Measurements from ENCODE around the gene RAD51D.

Gene RAD51D

DNA sequence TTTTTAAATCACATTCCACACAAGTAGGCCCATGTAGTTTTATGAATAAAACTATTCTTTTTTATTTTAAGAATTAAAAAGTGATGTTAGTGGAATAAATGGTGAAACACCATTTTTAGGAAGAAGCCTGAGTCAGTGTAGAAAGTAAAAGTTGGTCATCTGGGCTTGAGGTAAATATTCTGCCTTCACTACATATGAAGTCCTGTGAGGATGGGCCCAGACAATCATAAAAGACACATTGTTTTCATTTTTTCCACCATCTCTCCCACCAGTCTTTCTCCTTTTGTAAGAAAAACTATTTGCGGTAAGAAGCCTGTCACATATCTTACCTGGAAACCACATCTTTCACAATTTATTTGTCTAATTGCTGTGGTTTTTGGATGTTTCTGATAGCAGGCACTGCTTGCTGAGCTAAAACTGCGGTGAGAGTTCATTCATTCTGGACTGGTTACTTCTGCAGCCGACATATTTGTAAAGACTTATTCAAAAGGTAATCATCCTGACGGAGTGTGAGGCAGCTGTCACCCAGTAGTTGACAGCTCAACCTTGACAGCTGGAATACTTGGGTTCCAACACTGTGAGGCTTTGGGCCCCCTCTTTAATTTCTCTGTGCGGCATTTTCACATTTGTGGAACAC, 45.6 kb downstream of the RAD51D start:
- Histone ChIP-seq H2BK120ac (ENCODE audit: low read depth, low read length) (no peak overlapping the region), H3K4me3 (ENCODE audit: insufficient read depth in 1 of 2, low read depth in 1 of 2, low read length in 2 of 2) (no peak overlapping the region), H3K4me2 (ENCODE audit: low read length, poor library complexity, severe bottlenecking) (no peak overlapping the region), H2BK12ac (ENCODE audit: low read length in 2 of 2) (no peak overlapping the region), H2AFZ (ENCODE audit: low read depth, low read length) (no peak overlapping the region), H3K9me3 (ENCODE audit: control insufficient read depth, low read length) (no peaks in the 10 kb centered on the region), H3K4me1 (ENCODE audit: control insufficient read depth, insufficient read depth, low read depth, low read length) (peaks cover 10% of the 10 kb centered on the region), H3K23ac (ENCODE audit: low read length in 2 of 2) (no peak overlapping the region), H3K36me3 (ENCODE audit: control insufficient read depth in 1 of 2, insufficient read depth in 2 of 2, low read depth in 1 of 2, low read length in 2 of 2) (peaks cover 0 to 4% of the 10 kb centered on the region in 2 experiments), H2AK5ac (ENCODE audit: low read length, severe bottlenecking) (peak overlapping the region; percentile 97), H2BK5ac (ENCODE audit: low read depth, low read length, poor library complexity, severe bottlenecking) (no peak overlapping the region), H3K18ac (ENCODE audit: low read depth in 1 of 2, low read length in 2 of 2) (no peak overlapping the region), H3K9ac (ENCODE audit: low read length) (no peak overlapping the region), H3K14ac (ENCODE audit: low read length in 2 of 2) (no peak overlapping the region), H3K27me3 (ENCODE audit: control insufficient read depth in 1 of 2, insufficient read depth in 1 of 2, low read length in 2 of 2) (no peaks in the 10 kb centered on the region), H3K27ac (ENCODE audit: low read length, poor library complexity, severe bottlenecking) (peak overlapping the region; percentile 66), H2BK15ac (ENCODE audit: low read depth, poor library complexity, severe bottlenecking) (no peak overlapping the region), H4K91ac (ENCODE audit: low read length) (no peak overlapping the region), H3K79me1 (replicated peaks; ENCODE audit: low read length, poor library complexity, severe bottlenecking) (no peaks in the 10 kb centered on the region), H4K8ac (ENCODE audit: low read length) (no peak overlapping the region), H3K4ac (ENCODE audit: low read depth in 1 of 2, low read length in 2 of 2) (no peak overlapping the region)
- no peak for DNase-seq
- 94% methylated on average over 3 of the region's 5 CpGs for WGBS

DNA sequence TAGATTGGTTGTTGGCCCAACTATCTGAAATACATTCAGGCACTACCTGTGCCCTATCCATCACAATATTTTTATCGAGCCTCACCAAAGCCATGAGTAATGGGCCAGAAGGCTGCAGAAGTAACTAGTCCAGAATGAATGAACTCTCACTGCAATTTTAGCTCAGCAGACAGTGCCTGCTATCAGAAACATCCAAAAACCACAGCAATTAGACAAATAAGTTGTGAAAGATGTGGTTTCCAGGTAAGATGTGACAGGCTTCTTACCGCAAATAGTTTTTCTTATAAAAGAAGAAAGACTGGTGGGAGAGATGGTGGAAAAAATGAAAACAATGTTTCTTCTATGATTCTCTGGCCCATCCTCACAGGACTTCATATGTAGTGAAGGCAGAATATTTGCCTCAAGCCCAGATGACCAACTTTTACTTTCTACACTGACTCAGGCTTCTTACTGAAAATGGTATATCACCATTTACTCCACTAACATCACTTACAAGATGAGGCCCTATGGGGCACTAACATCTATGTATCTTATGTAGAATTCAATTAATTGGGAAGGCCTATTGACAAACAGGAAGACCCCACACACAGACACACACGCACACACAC, 46.4 kb downstream of the RAD51D start:
- no peak overlapping the region for H3K4ac ChIP-seq (ENCODE audit: low read depth in 1 of 2, low read length in 2 of 2)
- no peak overlapping the region for H4K8ac ChIP-seq (ENCODE audit: low read length)
- no peak overlapping the region for H2BK15ac ChIP-seq (ENCODE audit: low read depth, poor library complexity, severe bottlenecking)
- H4K91ac ChIP-seq (ENCODE audit: low read length): no peak overlapping the region
- DNase-seq: no peak
- no peaks in the 10 kb centered on the region for H3K9me3 ChIP-seq (ENCODE audit: control insufficient read depth, low read length)
- H3K36me3 ChIP-seq (ENCODE audit: control insufficient read depth in 1 of 2, insufficient read depth in 2 of 2, low read depth in 1 of 2, low read length in 2 of 2): peaks cover 0 to 4% of the 10 kb centered on the region in 2 experiments
- no peak overlapping the region for H3K4me3 ChIP-seq (ENCODE audit: insufficient read depth in 1 of 2, low read depth in 1 of 2, low read length in 2 of 2)
- no peak overlapping the region for H3K18ac ChIP-seq (ENCODE audit: low read depth in 1 of 2, low read length in 2 of 2)
- no peak overlapping the region for H2BK12ac ChIP-seq (ENCODE audit: low read length in 2 of 2)
- 97% methylated on average over 2 of the region's 3 CpGs for WGBS
- peaks cover 12% of the 10 kb centered on the region for H3K4me1 ChIP-seq (ENCODE audit: control insufficient read depth, insufficient read depth, low read depth, low read length)
- H3K9ac ChIP-seq (ENCODE audit: low read length): no peak overlapping the region
- no peak overlapping the region for H3K14ac ChIP-seq (ENCODE audit: low read length in 2 of 2)
- H3K4me2 ChIP-seq (ENCODE audit: low read length, poor library complexity, severe bottlenecking): no peak overlapping the region
- H3K23ac ChIP-seq (ENCODE audit: low read length in 2 of 2): no peak overlapping the region
- no peaks in the 10 kb centered on the region for H3K79me1 ChIP-seq (replicated peaks; ENCODE audit: low read length, poor library complexity, severe bottlenecking)
- no peak overlapping the region for H2AFZ ChIP-seq (ENCODE audit: low read depth, low read length)
- H3K27ac ChIP-seq (ENCODE audit: low read length, poor library complexity, severe bottlenecking): no peak overlapping the region
- no peaks in the 10 kb centered on the region for H3K27me3 ChIP-seq (ENCODE audit: control insufficient read depth in 1 of 2, insufficient read depth in 1 of 2, low read length in 2 of 2)
- H2AK5ac ChIP-seq (ENCODE audit: low read length, severe bottlenecking): peak overlapping the region; percentile 20
- no peak overlapping the region for H2BK120ac ChIP-seq (ENCODE audit: low read depth, low read length)
- H2BK5ac ChIP-seq (ENCODE audit: low read depth, low read length, poor library complexity, severe bottlenecking): no peak overlapping the region

DNA sequence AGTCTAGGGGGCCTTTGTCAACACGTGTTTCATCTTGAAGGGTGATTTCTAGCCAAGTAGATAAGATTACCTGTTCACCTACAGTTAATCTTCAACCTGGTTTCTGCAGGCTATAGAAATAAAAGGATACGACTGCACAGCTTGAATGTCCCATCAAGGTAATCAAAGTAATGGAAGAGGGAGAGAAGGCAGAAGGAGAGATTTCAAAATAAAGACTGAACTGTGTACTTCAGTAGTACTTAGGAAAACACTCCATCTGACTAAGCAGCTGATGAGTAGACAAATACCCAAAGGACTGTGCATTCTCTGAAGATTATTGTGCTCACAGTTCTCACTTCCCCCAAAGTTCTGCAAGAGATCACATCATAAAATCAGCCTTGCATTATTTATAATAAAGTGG, 50.3 kb downstream of the RAD51D start:
- peak; percentile 36 for DNase-seq
- Histone ChIP-seq H3K9me3 (ENCODE audit: control insufficient read depth, low read length) (no peaks in the 10 kb centered on the region), H2BK5ac (ENCODE audit: low read depth, low read length, poor library complexity, severe bottlenecking) (no peak overlapping the region), H4K91ac (ENCODE audit: low read length) (no peak overlapping the region), H3K18ac (ENCODE audit: low read depth in 1 of 2, low read length in 2 of 2) (peak overlapping the region in 1 of 2 experiments; percentile 57), H2BK15ac (ENCODE audit: low read depth, poor library complexity, severe bottlenecking) (no peak overlapping the region), H3K9ac (ENCODE audit: low read length) (peak overlapping the region; percentile 31), H2BK12ac (ENCODE audit: low read length in 2 of 2) (no peak overlapping the region), H4K8ac (ENCODE audit: low read length) (no peak overlapping the region), H3K4ac (ENCODE audit: low read depth in 1 of 2, low read length in 2 of 2) (no peak overlapping the region), H3K79me1 (replicated peaks; ENCODE audit: low read length, poor library complexity, severe bottlenecking) (no peaks in the 10 kb centered on the region), H3K27me3 (ENCODE audit: control insufficient read depth in 1 of 2, insufficient read depth in 1 of 2, low read length in 2 of 2) (no peaks in the 10 kb centered on the region), H3K4me1 (ENCODE audit: control insufficient read depth, insufficient read depth, low read depth, low read length) (peaks cover 16% of the 10 kb centered on the region), H3K14ac (ENCODE audit: low read length in 2 of 2) (no peak overlapping the region), H3K4me3 (ENCODE audit: insufficient read depth in 1 of 2, low read depth in 1 of 2, low read length in 2 of 2) (peak overlapping the region in 1 of 2 experiments; percentile 40), H3K23ac (ENCODE audit: low read length in 2 of 2) (no peak overlapping the region), H3K27ac (ENCODE audit: low read length, poor library complexity, severe bottlenecking) (peak overlapping the region; percentile 59), H3K36me3 (ENCODE audit: control insufficient read depth in 1 of 2, insufficient read depth in 2 of 2, low read depth in 1 of 2, low read length in 2 of 2) (peaks cover 0 to 4% of the 10 kb centered on the region in 2 experiments), H2AFZ (ENCODE audit: low read depth, low read length) (no peak overlapping the region), H2AK5ac (ENCODE audit: low read length, severe bottlenecking) (peak overlapping the region; percentile 86), H3K4me2 (ENCODE audit: low read length, poor library complexity, severe bottlenecking) (no peak overlapping the region), H2BK120ac (ENCODE audit: low read depth, low read length) (no peak overlapping the region)
- 86% methylated on average over 2 of the region's 2 CpGs for WGBS

DNA sequence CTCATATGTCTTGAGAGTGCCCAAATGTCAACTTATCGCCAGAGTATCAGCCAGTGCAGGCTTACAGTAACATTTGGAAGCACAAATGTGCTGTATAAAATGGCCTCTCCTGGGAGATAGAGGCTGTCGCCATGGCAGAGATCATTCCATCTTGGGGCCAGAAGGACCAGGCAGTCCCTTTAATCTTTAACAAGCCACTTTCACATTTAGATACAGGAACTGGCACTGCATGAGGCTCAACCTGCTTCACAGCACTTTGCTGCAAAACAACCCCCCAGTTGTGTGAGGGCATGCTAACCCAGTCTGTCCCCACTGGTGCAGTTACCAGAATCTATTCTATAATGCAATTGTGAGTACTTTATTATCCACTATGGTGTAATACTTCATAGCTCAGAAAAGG, 51.4 kb downstream of the RAD51D start:
- Histone ChIP-seq H4K91ac (ENCODE audit: low read length) (peak overlapping the region; percentile 27), H2BK15ac (ENCODE audit: low read depth, poor library complexity, severe bottlenecking) (no peak overlapping the region), H3K9me3 (ENCODE audit: control insufficient read depth, low read length) (no peaks in the 10 kb centered on the region), H2AFZ (ENCODE audit: low read depth, low read length) (no peak overlapping the region), H4K8ac (ENCODE audit: low read length) (peak overlapping the region; percentile 54), H2BK12ac (ENCODE audit: low read length in 2 of 2) (no peak overlapping the region), H3K14ac (ENCODE audit: low read length in 2 of 2) (no peak overlapping the region), H3K23ac (ENCODE audit: low read length in 2 of 2) (no peak overlapping the region), H3K36me3 (ENCODE audit: control insufficient read depth in 1 of 2, insufficient read depth in 2 of 2, low read depth in 1 of 2, low read length in 2 of 2) (peaks cover 0 to 4% of the 10 kb centered on the region in 2 experiments), H3K4me1 (ENCODE audit: control insufficient read depth, insufficient read depth, low read depth, low read length) (peaks cover 16% of the 10 kb centered on the region), H3K27ac (ENCODE audit: low read length, poor library complexity, severe bottlenecking) (peak overlapping the region; percentile 59), H3K4ac (ENCODE audit: low read depth in 1 of 2, low read length in 2 of 2) (no peak overlapping the region), H3K79me1 (replicated peaks; ENCODE audit: low read length, poor library complexity, severe bottlenecking) (no peaks in the 10 kb centered on the region), H2BK5ac (ENCODE audit: low read depth, low read length, poor library complexity, severe bottlenecking) (no peak overlapping the region), H2AK5ac (ENCODE audit: low read length, severe bottlenecking) (peak overlapping the region; percentile 79), H3K4me3 (ENCODE audit: insufficient read depth in 1 of 2, low read depth in 1 of 2, low read length in 2 of 2) (no peak overlapping the region), H3K4me2 (ENCODE audit: low read length, poor library complexity, severe bottlenecking) (no peak overlapping the region), H3K27me3 (ENCODE audit: control insufficient read depth in 1 of 2, insufficient read depth in 1 of 2, low read length in 2 of 2) (no peaks in the 10 kb centered on the region), H3K18ac (ENCODE audit: low read depth in 1 of 2, low read length in 2 of 2) (no peak overlapping the region), H3K9ac (ENCODE audit: low read length) (no peak overlapping the region), H2BK120ac (ENCODE audit: low read depth, low read length) (peak overlapping the region; percentile 34)
- DNase-seq: no peak
- 100% methylated on average over 2 of the region's 2 CpGs for WGBS

All from mesenchymal stem cell (in vitro differentiated cells and primary cell).